NCI-H2081 (cell line): ENCODE measurements around the gene MRE11.
"Not testable (repeated sequence)": the region's sequence is repeated elsewhere in the genome, so short reads cannot be mapped to it uniquely, and the experiment has no call there.

Experiments
- DNase-seq, 2 experiments: peaks; one replicate each; lab custom pipeline; 2025; lab: John Stamatoyannopoulos, UW

The MRE11 gene

DNA sequence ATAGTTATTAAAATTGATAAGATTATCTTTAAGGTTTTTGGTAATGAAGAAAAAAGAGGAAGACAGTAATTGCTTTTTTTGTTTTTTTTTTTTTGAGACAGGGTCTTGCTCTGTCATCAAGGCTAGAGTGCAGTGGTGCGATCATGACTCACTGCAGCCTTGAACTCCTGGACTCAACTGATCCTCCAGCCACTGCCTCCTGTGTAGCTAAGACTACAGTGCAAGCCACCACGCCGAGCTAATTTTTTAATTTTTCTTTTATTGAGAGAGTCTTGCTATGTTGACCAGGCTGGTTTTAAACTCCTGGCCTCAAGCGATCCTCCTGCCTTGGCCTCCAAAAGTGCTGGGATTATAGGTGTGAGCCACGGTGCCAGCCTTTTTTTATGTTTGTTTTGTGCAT is 12.9 kb upstream of the MRE11 start:
- DNase-seq, result not testable (repeated sequence)

DNA sequence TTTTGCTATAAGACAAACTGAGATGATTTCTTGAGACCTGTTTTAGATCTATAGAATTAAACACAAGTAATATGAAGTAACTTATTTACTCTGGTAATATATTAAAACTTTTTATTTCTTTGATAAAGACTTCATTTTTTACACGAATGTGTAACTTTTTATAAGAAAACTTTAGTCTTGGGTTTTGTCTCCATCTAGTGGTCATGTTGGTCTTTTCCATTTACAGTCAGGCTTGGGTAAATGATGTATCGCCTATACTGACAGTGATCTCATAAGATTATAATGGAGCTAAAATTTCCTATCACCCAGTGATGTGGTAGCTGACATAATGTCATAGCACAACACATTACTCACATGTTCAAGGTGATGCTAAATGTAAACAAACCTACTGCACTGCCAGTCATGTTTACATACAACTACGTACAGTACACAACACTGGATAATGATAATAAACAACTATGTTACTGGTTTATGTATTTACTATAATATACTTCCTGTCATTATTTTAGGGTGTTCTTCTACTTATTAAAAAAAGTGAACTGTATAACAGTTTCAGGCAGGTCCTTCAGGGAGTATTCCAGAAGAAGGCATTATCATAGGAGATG is 11.1 kb upstream of the MRE11 start:
- peak; percentile 39 to 42 for DNase-seq

GRCh38 chr11:94501522-94501921 is 7.9 kb upstream of the MRE11 start:
- DNase-seq, result no peak

- DNase-seq, result no peak
These were observed 6.5 kb upstream of the MRE11 start for GRCh38 chr11:94500181-94500580.

- no peak for DNase-seq
These were observed 559 bp upstream of the MRE11 start for GRCh38 chr11:94494126-94494680.

DNA sequence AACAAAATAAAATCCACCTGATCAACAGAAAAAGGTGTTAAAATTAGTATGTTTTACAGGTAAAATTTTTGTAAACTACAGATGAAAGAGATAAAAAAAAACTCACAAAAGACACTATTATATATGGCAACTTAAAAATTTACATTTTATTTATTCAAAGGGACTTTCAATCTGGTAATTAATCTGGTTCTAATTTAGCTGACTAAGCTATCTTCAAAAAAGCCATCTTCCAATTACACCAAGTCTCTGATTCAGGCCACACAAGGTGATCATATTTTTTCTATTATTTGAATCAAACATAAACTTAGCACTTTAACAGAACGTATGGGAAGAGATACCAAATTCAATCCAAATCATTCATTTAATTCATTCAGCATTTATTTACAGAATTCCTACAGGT is 7.6 kb downstream of the MRE11 start:
- DNase-seq, result no peak

GRCh38 chr11:94481342-94481741 is 12.3 kb downstream of the MRE11 start:
- no peak for DNase-seq

GRCh38 chr11:94477624-94478023 is 16.0 kb downstream of the MRE11 start:
- no peak for DNase-seq

DNA sequence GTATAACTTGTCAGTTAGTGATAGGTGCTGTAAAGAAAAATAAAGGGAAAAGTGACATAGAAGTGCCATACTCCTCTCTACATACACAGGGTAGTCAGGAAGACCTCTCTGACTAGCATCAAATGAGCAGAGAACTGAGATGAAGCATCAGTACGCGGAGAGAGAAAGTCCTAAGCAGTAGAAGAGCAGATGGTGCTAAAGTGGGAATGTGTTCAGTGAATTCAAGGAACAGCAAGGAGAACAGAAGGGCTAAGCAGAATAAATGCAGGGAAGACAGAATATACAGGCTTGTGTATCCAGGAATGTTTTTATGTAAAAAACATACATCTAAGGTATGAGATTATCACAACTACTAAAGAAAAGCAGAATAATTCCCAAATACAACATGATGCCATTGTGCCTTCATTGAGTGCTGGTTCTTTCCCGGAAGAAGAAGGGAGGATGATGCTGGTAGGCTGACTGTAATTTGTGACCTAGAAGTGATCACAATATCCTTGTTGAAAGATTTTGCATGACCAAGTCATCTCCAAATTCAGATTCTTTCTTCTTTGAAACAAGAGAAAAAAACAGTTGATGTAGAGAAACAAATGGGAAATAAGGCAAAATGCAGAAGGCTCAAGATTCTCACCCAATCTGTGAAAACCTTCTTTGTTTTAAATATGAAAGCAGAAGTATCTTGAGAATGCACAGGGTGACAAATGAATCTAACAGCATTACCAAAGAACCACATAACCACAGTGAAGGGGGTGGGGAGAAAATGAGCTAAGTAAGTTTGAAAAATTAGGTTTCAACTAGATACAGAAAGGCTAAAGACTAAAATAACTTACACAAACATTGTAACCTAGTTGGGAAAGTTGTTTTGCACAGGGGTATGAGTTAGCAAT is 20.5 kb downstream of the MRE11 start:
- DNase-seq, result no peak

DNA sequence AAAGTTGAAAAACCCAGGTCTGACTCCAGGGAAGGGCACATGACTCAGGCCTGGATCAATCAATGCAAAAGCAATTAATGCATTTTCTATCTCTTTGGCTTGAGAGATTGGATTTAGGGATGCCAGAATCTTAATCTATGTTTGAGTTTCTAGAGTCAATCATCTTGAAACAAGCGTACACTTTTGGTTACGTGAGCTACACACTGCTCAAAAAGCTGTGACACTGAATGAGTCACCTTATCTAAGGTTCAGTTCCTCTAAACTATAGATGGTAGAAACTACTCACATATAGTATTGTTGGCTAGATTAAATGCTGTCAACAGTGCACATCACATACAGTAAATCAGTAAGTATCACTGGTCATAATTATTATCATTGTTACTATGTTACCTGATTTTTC is 24.2 kb downstream of the MRE11 start:
- no peak for DNase-seq

DNA sequence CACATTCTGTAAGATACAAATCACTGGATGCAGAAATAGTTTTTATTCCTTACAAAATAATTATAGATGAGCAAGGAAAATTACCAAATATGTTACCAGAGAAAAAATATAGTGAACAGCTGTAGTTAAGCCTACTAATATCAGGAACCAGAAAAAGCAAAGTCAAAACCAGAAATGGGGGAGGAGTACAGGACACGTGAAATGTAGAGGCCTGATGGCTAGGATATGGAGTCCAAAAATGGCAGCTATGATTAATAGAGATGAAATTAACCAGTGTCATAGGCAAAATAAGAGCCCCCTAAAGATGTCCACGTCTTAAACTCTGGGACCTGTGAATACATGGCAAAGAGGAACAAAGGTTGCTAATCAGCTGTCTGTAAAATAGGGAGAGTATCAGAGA is 34.1 kb downstream of the MRE11 start:
- DNase-seq, result no peak

DNA sequence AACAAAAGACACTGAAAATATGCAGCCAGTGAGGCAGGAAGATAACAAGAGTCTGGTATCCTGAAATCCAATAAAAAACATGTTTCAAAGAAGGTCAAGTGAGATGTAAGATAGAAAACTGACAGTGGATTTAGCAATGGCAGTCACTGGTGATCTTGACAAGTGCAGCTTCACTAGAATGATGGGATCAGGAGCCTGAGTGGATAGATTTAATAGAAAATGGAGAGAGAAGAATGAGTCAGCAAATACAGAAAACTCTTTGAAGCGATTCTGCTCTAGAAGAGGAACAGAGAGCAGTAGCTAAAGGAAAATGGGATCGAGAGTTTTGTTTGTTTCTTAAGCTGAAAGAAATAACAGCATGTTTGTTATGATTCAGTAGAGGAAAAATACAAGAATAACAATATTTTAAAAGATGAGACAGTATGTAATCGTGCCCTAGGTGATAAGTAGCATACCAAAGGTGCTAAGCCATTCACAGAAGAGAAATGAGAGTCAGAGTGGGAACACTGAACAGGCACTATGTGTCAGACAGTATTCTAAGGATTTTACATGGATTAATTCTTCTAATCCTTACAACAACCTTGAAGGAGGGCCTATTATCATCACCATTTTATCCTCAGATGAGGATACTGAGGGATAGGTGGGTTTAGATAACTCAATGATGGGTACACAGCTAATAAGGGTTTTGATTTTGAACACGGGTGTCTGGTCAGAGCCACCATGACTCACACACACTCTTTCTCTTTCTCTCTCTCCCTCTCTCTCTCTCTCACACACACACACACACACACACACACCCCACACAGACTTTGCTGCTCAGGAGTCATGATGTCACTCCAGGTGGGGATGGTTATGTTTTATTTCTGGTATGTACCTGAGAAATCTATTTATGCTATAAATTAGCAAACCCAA is 36.3 kb downstream of the MRE11 start:
- no peak for DNase-seq

GRCh38 chr11:94455861-94456260 is 37.8 kb downstream of the MRE11 start:
- DNase-seq, result no peak

- DNase-seq, result no peak
These were observed 39.3 kb downstream of the MRE11 start for GRCh38 chr11:94454301-94454700.

DNA sequence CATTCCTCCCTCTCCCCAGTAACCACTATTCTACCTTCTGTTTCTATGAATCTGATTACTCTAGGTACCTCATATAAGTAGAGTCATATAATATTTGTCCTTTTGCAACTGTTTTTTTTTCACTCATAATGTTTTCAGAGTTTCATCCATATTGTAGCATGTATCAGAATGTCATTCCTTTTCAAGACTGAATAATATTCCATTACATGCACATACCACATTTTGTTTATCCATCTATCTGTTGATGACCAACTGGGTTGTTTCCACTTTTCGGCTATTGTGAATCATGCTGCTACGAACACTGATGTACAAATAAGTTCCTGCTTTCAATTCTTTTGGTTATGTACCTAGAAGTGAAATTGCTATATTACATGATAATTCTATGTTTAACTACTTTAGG is 40.7 kb downstream of the MRE11 start:
- DNase-seq, result no peak

DNA sequence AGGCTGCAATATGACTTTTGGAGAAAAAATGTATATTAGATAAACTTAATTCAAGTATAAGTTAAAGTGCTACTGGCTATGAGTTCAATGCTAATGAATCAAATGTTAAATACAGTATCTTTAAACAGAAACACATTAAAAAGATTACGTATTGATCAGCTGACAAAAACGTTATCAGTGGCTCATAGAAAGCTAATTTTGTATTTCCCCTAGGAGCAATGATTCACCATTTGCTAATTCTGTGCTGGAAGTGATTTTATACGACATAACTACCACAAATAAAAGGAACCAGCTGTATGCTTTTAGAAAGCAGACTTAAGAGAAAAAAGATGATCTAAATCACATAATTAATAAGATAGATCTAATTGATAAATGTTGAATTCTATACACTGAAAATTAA is 43.6 kb downstream of the MRE11 start:
- DNase-seq, result no peak

DNA sequence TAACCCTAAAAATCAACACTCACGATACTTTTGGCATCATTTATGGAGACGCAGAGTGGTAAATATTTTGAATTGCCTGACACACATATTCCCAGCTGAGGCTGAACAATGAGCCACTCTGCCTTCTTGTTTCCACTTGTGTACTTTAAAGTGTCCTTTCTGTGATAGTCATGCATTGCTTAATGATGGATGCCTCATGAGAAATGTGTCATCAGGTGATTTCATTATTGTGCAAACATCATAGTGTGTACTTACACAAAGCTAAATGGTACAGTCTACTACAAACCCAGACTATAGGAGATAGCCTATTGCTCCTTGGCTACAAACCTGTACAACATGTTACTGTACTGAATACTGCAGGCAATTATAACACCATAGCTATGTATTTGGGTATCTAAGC is 44.2 kb downstream of the MRE11 start:
- DNase-seq, result peak; percentile 1 to 62

DNA sequence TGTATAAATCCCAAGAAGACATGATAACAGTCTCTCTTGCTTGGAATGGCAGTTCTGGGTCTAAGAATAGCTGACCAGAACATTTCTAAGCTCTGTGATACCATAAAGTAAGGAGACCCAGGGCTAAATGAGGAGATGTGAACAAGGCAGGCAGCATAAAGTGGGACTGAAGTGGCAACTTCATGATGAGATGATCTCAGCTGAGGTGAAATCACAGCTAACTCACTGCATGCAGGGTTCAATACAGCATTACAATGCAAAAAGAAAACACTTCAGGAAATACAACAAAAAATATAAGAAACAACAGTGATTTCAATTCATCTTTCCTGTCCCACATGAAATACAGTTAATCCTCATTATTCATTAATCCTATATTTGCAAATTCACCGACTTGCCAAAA is 44.6 kb downstream of the MRE11 start:
- no peak for DNase-seq

- no peak for DNase-seq
These were observed 46.5 kb downstream of the MRE11 start for GRCh38 chr11:94447149-94447548.

DNA sequence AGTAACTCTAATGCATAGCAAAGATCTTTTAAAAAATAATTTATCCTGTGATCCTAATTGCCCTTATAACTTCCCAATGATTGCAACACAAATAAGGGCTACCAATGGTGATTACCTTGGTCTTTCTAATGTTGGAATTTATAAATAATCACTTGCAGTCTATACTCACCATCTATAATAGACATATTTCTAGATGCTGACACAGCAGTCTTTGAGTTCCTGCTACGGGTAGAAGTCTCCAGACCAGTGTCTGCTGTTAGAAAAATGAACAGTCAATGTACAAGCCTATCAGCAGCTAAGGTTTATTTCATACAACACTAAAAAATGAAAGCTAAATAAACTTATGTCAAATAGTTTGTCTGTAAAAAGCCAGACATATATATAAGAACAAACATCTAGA is 48.0 kb downstream of the MRE11 start:
- DNase-seq, result no peak

DNA sequence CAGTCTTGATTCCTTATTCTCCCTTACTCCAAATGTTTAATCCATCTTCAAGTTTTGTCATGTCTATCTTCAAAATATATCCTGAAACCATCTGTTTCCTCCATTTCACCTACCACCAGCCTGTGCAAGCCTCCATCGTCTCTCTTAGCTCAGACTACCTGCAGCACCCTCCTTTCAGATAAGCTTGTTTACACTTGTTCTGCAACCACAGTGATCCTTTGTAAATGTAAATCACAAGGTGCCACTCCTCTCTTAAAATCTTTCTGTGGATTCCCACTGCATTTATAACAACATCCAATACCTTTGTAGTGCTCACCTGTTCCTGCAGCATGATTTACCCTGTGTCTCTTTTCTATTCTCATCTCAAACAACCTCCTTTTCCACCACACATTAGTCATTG is 60.6 kb downstream of the MRE11 start:
- DNase-seq, result no peak

GRCh38 chr11:94424662-94425061 is 69.0 kb downstream of the MRE11 start:
- DNase-seq, result no peak
